ENCODE measurements around the gene CCP110. TPM values are rescaled to one million over a fixed set of nuclear protein-coding genes. Genes with fewer than 3 reads are reported as not detected.

Gene CCP110
- total RNA-seq, 1 experiment from 2014 or later, result 21.6 TPM

GRCh38 chr16:19484096-19484495 is 39.6 kb upstream of the CCP110 start:
- Histone ChIP-seq H3K79me1 (ENCODE audit: insufficient read depth, low read depth, low read length, poor library complexity, severe bottlenecking) (no peaks in the 10 kb centered on the region), H3K56ac (ENCODE audit: insufficient read length, low read depth, low read length) (no peak overlapping the region), H2BK120ac (ENCODE audit: low read depth, low read length, poor library complexity, severe bottlenecking) (no peak overlapping the region), H3K27me3 (ENCODE audit: insufficient read depth, low read length) (no peaks in the 10 kb centered on the region), H2BK5ac (ENCODE audit: insufficient read length, low read length) (no peak overlapping the region), H3K4me2 (ENCODE audit: insufficient read depth, insufficient read length, low read length) (no peak overlapping the region), H3K79me2 (ENCODE audit: insufficient read depth, low read length) (no peaks in the 10 kb centered on the region), H3K14ac (ENCODE audit: insufficient read depth, low read length) (no peak overlapping the region), H2AFZ (ENCODE audit: low read length) (no peak overlapping the region), H3K4me1 (ENCODE audit: insufficient read depth, low read length) (peaks cover 10% of the 10 kb centered on the region; the same call in 1 of the 2 replicates), H3K9me3 (ENCODE audit: control insufficient read depth, low read depth, low read length) (no peaks in the 10 kb centered on the region), H2BK20ac (ENCODE audit: low read depth, low read length, poor library complexity, severe bottlenecking) (no peak overlapping the region), H2BK12ac (ENCODE audit: insufficient read length, low read depth, low read length) (no peak overlapping the region), H4K8ac (replicated peaks; ENCODE audit: insufficient read length, low read depth, low read length) (no peak overlapping the region), H2AK5ac (ENCODE audit: insufficient read length, low read length) (no peak overlapping the region), H3K4ac (ENCODE audit: low read depth, low read length) (no peak overlapping the region), H3K27ac (ENCODE audit: insufficient read length, low read depth, low read length) (no peak overlapping the region), H3T11ph (ENCODE audit: low read length) (no peak overlapping the region), H4K20me1 (ENCODE audit: control insufficient read depth, insufficient read depth, insufficient read length) (no peaks in the 10 kb centered on the region), H3K9ac (ENCODE audit: extremely low read depth, insufficient read length, low read length) (no peak overlapping the region), H3K23me2 (ENCODE audit: insufficient read length, low read depth, low read length, poor library complexity, severe bottlenecking) (no peaks in the 10 kb centered on the region), H3K18ac (ENCODE audit: insufficient read length, low read depth, low read length) (no peak overlapping the region), H4K91ac (ENCODE audit: insufficient read length, low read depth, low read length) (no peak overlapping the region), H4K5ac (ENCODE audit: insufficient read length, low read depth, low read length) (no peak overlapping the region), H2BK15ac (ENCODE audit: low read depth, low read length) (no peak overlapping the region), H3K23ac (ENCODE audit: insufficient read length, low read depth, low read length) (no peak overlapping the region)
- peaks cover 0 to 18% (median 11%) of the 10 kb centered on the region in 3 experiments for H3K36me3 Mint-ChIP-seq (ENCODE audit: insufficient read depth in 1 of 3, low read depth in 3 of 3)
- TF ChIP-seq CTCF (conservative IDR thresholded peaks at IDR 0.05), result no peak
- H3K9me3 Mint-ChIP-seq, result peaks cover 4 to 11% of the 10 kb centered on the region in 2 experiments; a peak in 3 of 5 replicates
- peaks cover 27 to 37% of the 10 kb centered on the region in 2 experiments for H3K4me1 Mint-ChIP-seq
- no CpG with 5 or more reads among the region's 3 CpGs for WGBS (ENCODE audit: extremely low coverage, insufficient read length, low lambda C conversion rate)
- no peak overlapping the region for H3K4me3 Mint-ChIP-seq
- no peak overlapping the region for H3K27ac Mint-ChIP-seq
- DNase-seq, result no peak
- H3K27me3 Mint-ChIP-seq (ENCODE audit: low read depth), result peaks cover 3% of the 10 kb centered on the region

All from H9 (cell line).